ENCODE results near the gene NHS.
A peak's percentile ranks its signal among the peaks of the same experiment; 100 is the strongest.

NHS gene

DNA sequence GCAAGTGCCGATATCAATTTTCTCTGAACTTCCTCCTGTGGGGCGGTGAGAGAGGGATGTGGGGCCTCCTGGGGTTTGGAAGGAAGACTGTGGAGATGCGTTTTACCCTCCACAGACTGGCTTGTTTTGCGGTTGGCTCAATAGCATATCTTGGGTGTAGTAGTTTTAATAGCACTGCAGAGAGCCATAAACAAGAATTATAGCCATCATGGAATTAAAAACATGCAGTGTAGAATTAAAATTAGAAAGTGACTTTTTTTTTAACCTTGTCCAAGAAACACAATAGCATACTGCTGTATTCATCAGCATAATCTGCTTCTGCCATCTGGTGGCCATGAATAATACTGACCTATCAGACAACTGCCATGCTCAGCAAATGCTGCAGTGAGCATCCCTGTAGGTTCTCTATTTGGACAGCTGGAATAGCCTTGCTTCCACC, 315.0 kb downstream of the NHS start:
- peak; percentile 47 for DNase-seq

DNA sequence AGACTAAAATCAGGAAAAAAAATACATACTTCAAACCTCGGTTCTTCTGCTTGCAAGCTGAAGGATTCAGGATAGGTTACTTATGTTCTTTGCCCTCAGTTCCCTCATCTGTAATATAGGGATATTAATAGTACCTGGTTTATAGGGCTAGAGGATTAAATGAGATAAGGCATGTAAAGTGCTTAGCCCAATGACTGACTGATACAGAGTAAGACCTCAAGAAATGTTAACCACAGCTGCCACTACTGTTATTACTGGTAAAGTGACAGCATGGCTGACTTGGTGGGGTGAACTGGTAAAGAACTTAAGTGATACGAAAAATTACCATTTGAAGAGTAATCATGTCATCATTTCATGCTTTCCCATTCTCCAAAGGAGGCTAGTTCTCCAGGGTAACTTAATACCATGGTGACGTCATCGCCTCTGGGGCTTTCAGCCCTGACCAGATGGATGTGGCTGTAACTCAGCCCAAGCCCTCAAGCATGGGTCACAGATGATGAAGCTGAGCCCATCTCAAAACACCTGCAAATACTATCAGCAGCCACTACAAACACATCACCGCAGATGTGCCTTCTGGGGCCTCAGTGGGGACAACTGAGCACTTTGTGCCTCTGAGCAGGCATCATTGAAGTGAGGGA, 317.8 kb downstream of the NHS start:
- peak; percentile 53 for DNase-seq

DNA sequence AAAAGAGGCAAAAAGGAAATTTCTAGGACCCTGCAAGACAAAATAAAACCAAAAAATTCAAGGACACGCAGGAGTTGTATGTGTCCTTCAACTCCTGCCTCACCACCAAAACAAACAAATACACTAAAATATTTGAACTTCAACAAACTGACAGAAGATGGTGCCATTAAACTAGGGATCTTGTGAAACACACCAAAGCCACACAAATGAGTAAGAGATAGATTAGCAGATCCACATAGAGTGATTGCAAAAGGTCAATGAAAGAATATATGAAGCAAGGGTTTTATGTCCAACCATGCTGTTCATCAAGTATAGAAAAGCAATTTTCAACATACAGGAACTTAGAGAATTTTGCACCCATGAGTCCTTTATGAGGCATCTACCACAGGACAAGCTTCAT, 322.2 kb downstream of the NHS start:
- DNase-seq, result no peak

GRCh38 chrX:17700976-17701375, 326.0 kb downstream of the NHS start:
- no peak for DNase-seq

DNA sequence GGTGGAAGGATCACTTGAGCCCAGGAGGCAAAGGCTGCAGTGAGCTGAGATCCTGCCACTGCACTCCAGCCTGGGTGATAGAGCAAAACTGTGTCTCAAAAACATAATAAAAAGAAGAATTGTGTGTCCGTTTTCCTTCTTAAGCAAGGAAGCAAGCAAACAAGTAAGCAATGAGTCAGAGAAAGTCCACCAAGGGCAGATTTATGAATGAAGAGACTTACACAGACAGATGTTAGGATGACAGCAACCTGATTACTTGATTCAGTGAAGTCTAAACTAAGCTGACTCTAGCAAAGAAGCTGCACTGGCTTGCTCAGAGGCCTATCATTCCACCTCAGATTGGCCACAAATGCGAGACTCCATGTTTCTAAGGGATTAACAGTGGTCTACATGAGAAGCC, 328.2 kb downstream of the NHS start:
- no peak for DNase-seq

DNA sequence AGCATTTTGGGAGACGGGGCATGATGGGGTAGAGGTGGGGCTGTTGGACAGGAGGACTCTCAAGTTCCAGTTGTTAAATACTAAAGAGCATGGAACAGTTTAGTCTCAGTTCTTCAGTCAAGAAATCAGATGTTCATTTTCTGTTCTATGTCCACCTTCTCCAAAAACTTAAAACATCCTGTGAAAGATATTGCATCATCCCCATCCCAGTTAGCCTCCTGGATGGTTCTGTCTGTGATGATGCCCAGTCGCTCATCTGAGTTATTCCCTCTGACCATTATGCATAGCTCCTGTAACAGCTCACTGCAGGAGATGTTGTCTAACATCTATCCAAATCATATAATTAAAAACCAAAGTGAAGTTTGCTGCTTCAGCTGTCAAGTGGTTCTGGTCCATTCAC, 330.2 kb downstream of the NHS start:
- DNase-seq, result no peak

DNA sequence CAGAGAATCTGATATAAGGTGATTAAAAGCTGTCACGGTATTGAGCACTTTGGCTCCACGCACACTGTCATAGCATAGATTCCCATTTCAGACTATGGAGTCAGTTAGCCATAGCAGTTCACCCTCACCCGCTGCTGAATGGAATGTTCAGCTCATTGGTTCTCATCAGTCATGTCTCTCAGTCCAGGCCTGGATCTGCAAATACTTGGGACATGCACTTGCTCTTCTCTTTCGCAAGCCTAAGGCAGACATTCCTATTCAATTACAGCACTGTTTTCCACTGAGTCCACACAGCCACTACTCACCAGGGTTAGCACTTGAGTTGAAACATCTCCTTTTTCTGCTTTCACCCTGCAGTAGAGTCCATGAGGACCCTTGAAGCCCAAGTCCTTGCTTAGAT, 331.7 kb downstream of the NHS start:
- DNase-seq, result no peak

- no peak for DNase-seq
Measured at GRCh38 chrX:17707731-17708130, 332.7 kb downstream of the NHS start.

DNA sequence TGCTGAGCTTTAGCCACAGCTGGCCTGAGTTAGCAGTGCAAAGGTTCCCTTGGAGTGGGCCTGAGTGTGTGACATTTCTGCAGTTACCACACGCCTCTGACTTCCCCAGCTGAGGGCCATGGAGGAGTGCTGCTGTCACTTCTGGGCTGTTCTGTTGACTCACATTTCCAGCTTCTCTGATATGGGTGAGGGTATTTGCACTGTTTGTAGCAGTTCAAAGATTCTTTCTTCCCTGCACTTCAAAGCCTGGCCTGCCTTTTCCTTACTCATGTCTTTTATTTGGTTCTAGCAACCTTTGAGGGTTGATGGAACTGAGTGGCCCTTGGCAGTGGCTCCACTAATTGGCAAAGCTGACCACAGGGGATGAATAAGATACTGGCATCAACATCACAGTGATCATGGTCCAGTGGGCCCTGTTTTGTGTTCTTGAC, 335.9 kb downstream of the NHS start:
- DNase-seq, result no peak

- DNase-seq, result no peak
Measured at GRCh38 chrX:17713288-17713687, 338.3 kb downstream of the NHS start.

DNA sequence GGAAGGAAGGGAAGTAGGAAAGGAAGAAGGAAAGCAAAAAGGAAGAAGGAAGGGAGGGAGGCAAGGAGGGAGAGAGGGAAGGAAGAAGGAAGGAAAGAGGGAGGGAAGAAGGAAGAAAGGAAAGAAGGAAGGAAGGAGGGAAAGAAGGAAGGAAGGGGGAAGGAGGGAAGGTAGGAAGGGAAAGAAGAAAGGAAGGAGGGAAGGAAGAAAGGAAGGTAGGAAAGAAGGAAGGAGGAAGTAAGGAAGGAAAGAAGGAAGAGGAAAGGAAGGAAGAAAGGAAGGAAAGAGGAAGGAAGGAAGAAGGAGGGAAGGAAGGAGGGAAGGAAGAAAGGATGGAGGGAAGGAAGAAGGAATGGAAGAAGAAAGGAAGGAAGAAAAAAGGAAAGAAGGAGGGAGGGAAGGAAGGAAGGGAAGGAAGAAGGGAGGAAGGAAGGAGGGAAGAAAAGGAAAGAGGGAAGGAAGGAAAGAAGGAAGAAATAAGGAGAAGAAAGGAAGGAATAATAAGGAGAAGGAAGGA, 343.7 kb downstream of the NHS start:
- no peak for DNase-seq

- DNase-seq, result no peak
Measured at GRCh38 chrX:17719711-17720110, 344.7 kb downstream of the NHS start.

DNA sequence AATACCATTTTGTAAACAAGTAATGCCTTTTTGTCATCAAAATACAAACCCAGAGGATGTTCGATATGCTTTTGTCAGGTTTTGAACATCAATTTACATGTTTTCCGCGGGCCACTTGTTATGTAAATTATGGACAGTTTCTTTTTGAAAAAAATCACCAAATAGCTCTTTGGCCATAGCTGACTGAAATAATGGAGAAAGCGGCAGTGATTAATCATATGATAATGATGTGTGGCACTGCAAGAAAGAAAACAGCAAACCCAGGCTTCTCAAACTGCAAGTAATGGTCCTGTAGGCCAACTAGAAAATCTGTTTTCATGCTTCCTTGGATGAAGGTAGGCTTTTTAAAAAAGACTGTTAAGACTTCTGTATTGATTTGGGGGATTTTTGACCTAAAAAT, 346.7 kb downstream of the NHS start:
- no peak for DNase-seq

- DNase-seq, result no peak
Measured at GRCh38 chrX:17725181-17725580, 350.2 kb downstream of the NHS start.

DNA sequence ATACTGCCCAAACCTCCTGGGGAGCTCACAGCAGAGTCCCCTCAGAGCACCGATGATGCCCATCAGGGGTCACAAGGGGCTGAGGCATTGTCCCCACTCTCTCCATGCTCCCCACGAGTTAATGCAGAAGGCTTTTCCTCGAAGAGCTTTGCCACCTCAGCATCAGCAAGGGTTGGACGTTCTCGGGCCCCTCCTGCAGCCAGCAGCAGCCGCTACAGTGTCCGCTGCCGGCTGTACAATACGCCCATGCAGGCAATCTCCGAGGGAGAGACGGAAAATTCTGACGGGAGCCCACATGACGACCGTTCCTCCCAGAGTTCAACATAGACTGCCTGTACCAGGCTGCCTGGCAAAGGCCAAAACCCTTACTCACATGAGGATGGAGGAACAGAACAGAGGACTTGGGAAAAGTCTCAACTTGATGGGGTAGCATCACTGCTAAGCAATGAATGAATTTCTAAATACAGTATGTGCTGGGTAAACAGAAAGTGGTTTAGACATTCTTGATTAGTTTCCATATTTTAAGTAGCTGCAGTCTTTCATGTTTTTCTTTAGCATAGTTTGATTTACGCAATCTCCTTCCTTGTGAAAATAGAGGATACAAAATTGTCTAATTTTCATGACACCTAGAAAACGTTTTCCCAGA, 357.3 kb downstream of the NHS start:
- no peak for DNase-seq

DNA sequence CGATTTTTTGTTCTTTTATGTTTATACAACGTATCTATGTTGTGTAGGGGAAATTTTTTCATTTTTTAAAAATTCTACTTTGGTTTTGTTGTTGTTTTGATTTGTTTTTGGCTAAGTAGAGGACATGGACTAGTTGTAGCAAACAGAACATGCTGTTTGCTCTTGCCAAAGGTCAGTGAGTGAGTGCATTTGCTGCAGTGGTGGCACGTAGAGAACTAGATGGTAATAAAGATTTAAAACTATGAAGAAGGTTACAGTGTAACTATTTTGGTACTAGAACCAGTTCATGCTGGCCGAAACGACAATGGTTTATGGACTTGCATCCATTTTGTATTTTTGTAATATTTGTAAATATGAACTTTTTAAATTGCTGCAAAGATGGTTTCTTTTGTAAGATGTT, 360.4 kb downstream of the NHS start:
- DNase-seq, result no peak

GRCh38 chrX:17736478-17736855, 361.5 kb downstream of the NHS start:
- no peak for DNase-seq

GRCh38 chrX:17736856-17737709, 362.1 kb downstream of the NHS start, which contains the start of gene SCML1:
TSS of gene SCML1 (plus strand) at chrX:17737493. CDS start at chrX:17744187, 6,694 bp downstream.
- peak; percentile 100 for DNase-seq

DNA sequence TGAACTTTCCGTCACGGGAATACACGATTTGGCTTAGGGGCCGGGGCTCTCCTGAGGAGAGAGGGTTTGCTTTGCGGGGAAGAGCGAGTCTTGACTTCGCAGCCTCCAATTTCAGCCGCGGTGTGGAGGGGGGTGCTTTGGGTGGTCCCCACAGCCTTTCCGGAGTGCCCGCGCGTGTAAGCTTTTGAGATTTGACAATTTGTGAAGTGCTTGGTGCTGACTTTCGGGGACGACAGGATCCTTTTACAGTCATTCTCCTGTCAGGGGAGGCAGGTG, 362.6 kb downstream of the NHS start:
- no peak for DNase-seq

GRCh38 chrX:17737986-17738713, 363.1 kb downstream of the NHS start:
- DNase-seq, result peak; percentile 44

DNA sequence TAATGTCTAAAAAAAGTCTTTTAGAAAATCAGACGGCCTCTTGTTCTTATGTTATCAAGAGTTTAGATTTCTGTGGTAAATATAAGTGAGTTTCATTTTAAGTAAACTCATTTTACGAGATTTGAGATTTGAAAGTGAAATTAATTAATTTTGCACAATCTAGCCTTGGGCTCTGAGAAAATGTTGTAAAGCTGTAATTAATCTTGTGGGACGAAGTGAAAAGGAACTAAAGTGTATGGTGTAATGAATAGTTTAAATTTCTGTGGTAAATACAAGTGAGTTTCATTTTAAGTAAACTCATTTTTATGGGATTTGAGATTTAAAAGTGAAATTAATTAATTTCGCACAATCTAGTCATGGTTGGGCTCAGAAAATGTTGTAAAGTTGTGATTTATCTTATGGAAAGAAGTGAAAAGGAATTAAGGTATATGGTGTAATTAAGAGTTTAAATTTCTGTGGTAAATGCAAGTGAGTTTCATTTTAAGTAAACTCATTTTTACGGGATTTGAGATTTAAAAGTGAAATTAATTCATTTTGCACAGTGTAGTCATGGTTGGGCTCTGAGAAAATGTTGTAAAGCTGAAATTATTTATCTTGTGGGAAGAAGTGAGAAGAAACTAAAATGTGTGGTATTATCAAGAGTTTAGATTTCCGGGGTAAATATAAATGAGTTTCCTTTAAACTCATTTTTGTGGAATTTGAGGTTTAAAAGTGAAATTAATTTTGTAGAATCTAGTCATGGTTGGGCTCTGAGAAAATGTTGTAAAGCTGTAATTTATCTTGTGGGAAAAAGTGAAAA, 363.9 kb downstream of the NHS start:
- DNase-seq, result no peak
